Activated naive CD4-positive, alpha-beta T cell treated with anti-CD3 and anti-CD28 coated beads, Interleukin-2, amount 10 ng/mL, durations not matched to agents 7 days and 5 days (primary cell): ENCODE results near the gene GRAP2.

Experiments
- CTCF ChIA-PET: fragments of 350-600 bp; sonication (Branson Sonifier 250); formaldehyde crosslinking; loops from one replicate; lab custom pipeline; 2021; ENCODE audit warnings: antibody characterized with exemption; lab: Charles Lee
- DNase-seq: peaks from one replicate; pipeline ENCODE4 v3.0.0-alpha.2; 2020
- H3K27ac Mint-ChIP-seq: one replicate; pipeline ENCODE4 v1.8.0; 2021; ENCODE audit warnings: mild to moderate bottlenecking, moderate library complexity, mixed read lengths
- H3K27me3 Mint-ChIP-seq: one replicate; pipeline ENCODE4 v1.8.0; 2021; ENCODE audit warnings: mild to moderate bottlenecking, mixed read lengths
- H3K36me3 Mint-ChIP-seq: one replicate; pipeline ENCODE4 v1.8.0; 2021; ENCODE audit warnings: mixed read lengths
- H3K4me1 Mint-ChIP-seq: one replicate; pipeline ENCODE4 v1.8.0; 2021; ENCODE audit warnings: mixed read lengths
- H3K4me3 Mint-ChIP-seq: one replicate; pipeline ENCODE4 v1.8.0; 2021; ENCODE audit warnings: mild to moderate bottlenecking, moderate library complexity, mixed read lengths
- H3K9me3 Mint-ChIP-seq: one replicate; pipeline ENCODE4 v1.8.0; 2021; ENCODE audit warnings: mixed read lengths

Gene GRAP2

DNA sequence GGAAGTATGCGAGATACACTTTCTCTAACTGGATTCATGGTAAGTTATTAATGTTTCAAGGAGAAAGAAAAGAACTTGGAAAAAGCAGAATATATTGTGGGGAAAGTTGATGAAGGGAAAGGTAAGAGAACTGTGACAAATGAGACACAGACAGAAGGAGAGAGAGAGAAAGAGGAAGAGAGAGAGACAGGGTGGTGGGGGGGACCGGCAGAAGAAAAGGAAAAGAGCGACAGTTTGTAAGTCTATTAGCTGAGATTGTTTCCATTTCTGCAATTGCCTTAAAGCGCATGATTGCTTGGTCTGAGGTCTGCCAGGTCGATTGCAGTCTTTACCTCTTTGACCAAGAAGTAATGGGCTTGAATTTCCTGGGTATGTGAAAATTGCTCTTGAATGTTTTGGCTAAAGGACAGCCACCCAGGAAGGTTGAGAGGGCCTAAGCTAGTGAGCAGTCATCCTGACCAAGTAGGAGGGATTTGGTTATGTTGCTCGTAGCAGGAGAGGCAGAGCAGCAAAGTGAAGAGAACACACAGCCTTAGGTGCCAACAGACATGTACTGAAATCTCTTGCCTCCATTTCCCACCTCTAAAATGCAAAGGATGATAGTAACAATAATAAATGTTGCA lies 35.8 kb downstream of the GRAP2 start:
- Mint-ChIP-seq H3K27me3 (no peaks in the 10 kb centered on the region), H3K4me3 (peak overlapping the region; percentile 64), H3K9me3 (no peaks in the 10 kb centered on the region), H3K27ac (peak overlapping the region; percentile 77), H3K4me1 (peaks cover 88% of the 10 kb centered on the region), H3K36me3 (peaks cover 46% of the 10 kb centered on the region)
- CTCF ChIA-PET, result interaction anchor here (0.7 to 2.1 kb wide), 3 partner anchors 9 to 381 kb away, joined by 3 to 7 read pairs (median 3); no protein-coding TSS in a partner anchor
- DNase-seq, result no peak

DNA sequence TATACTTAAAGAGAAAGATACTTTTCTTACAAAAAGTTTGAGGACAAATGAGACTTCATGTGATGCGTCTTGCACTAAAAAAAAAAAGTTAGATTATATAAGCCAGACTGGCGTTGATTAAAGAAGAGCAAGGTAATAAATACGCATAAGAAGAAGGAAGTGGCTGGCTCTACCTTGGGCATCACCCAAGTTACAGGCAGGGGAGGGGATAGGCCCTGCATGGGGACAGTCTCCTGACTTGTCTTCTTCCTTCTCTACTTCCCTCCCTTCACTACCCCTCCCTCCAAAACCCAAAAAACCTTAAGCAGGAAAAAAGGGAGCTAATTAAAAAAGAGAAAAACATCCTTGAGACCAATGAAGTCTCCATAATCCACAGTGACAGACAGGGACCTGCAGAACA lies 37.0 kb downstream of the GRAP2 start:
- CTCF ChIA-PET, result interaction anchor here (0.6 to 2.1 kb wide), 2 partner anchors 11 to 107 kb away, joined by 3 to 7 read pairs; no protein-coding TSS in a partner anchor

DNA sequence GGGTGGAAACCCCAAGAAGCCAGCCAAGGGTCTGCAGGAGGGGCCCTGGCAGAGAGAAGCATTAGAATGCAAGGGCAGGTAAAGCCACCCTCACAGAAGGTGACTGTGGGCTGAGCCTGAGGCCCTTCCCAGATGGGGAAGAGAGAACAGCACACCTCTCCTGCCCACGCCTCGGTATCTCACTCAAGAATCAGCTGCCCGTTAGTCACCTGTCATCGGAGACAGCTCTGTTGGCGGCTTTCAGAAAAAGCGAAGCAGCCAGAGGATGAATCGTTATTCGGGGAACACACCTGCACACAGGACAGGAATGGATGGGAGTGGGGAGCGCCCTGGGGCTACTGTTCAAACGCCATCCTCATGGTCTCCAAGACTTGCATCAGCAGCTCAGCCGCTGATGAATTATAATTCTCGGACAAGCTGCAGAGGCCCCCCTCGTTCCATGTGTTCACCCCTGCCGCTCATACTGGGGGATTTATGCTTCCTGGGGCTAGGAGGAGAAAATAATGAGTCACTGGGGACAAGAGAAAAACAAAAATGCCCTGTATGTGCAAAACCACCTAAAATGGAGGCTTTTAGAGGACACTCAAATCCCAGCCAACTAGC lies 37.7 kb downstream of the GRAP2 start:
- peaks cover 46% of the 10 kb centered on the region for H3K36me3 Mint-ChIP-seq
- CTCF ChIA-PET, result interaction anchor here (0.6 to 2.1 kb wide), 2 partner anchors 11 to 106 kb away, joined by 3 to 7 read pairs; no protein-coding TSS in a partner anchor
- no peaks in the 10 kb centered on the region for H3K9me3 Mint-ChIP-seq
- H3K4me3 Mint-ChIP-seq, result peak overlapping the region; percentile 11
- H3K27ac Mint-ChIP-seq, result peak overlapping the region; percentile 77
- H3K4me1 Mint-ChIP-seq, result peaks cover 96% of the 10 kb centered on the region
- peak; percentile 43 for DNase-seq
- no peaks in the 10 kb centered on the region for H3K27me3 Mint-ChIP-seq

More for the DNA sequence above, 37.0 kb downstream of the GRAP2 start:
- Mint-ChIP-seq H3K9me3 (no peaks in the 10 kb centered on the region), H3K4me3 (peak overlapping the region; percentile 11), H3K36me3 (peaks cover 45% of the 10 kb centered on the region), H3K4me1 (peaks cover 96% of the 10 kb centered on the region), H3K27ac (peak overlapping the region; percentile 77), H3K27me3 (no peaks in the 10 kb centered on the region)
- no peak for DNase-seq

DNA sequence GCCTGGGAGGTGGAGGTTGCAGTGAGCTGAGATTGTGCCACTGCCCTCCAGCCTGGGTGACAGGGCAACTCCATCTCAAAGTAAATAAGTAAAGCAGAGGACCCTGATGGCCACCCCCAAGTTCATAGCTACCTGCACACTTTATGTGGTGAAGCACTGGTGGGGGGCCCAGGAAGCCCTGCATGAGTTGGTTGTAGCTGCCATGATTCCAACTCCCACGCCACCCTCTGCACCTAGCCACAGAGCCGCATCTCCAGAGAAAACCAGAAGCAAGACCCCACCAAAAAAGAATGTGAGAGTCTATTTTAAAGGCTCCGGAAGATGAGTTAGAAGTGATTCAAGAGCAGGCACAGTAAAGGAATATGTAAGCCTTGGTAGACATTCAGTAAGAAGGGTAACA lies 38.9 kb downstream of the GRAP2 start:
- CTCF ChIA-PET, result interaction anchor here (1.0 kb wide), 1 partner anchor 85 kb away, joined by 5 read pairs; no protein-coding TSS in a partner anchor
- no peak overlapping the region for H3K4me3 Mint-ChIP-seq

DNA sequence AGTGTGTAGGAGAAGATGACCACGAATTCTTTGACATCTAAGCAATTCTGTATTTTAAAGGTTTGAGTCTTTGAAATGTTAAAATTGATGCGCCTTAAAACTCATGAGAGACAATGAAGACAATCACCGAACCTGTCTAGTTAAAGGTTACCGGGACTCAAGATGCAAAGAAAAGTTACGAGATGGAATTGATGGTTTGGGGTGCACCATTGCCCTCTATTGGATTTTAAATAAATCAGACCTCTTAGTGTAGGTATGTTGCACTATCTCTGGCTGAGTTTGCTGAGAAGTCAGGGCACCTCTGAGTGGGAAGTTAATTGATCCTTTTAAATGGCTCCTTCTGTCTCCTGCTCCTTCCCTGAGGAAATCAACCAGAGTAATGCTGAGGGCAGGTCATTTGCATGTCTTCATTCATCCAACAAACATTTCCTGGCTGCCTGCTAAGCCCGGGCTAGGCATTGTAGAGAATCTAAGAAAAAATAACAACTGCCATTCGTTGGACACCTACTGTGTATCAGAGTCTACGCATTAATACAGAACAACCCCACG lies 39.9 kb downstream of the GRAP2 start:
- H3K27ac Mint-ChIP-seq, result peak overlapping the region; percentile 71
- peaks cover 49% of the 10 kb centered on the region for H3K36me3 Mint-ChIP-seq
- CTCF ChIA-PET, result no interaction called here
- H3K4me3 Mint-ChIP-seq, result peak overlapping the region; percentile 1
- H3K9me3 Mint-ChIP-seq, result no peaks in the 10 kb centered on the region
- no peaks in the 10 kb centered on the region for H3K27me3 Mint-ChIP-seq
- no peak for DNase-seq
- peaks cover 93% of the 10 kb centered on the region for H3K4me1 Mint-ChIP-seq

More for the DNA sequence above, 38.9 kb downstream of the GRAP2 start:
- Mint-ChIP-seq H3K9me3 (no peaks in the 10 kb centered on the region), H3K27ac (peak overlapping the region; percentile 34), H3K36me3 (peaks cover 50% of the 10 kb centered on the region), H3K27me3 (no peaks in the 10 kb centered on the region), H3K4me1 (peaks cover 96% of the 10 kb centered on the region)
- no peak for DNase-seq

DNA sequence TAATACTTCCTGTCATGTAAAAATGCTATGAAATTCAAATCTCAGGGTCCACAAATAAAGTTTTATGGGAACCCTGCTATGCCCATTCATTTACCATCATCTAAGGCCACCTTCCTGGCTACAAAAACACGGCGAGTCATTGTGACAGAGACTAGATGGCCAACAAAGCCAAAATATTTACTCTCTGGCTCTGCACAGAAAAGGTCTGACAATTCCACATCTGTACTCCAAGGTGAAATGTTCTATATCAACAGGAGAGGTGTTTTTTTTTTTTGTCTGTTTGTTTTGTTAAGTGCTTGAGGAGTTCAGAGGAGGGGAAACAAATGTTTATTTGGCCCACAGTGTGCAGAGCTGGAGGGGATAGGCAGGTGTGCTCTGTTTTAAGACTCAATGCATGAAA lies 40.7 kb downstream of the GRAP2 start:
- no peak for DNase-seq
- CTCF ChIA-PET, result interaction anchor here (1.0 to 2.1 kb wide), 4 partner anchors 8 to 406 kb away, joined by 3 to 22 read pairs (median 7); no protein-coding TSS in a partner anchor
- Mint-ChIP-seq H3K4me1 (peaks cover 92% of the 10 kb centered on the region), H3K9me3 (no peaks in the 10 kb centered on the region), H3K27ac (peak overlapping the region; percentile 71), H3K36me3 (peaks cover 43% of the 10 kb centered on the region), H3K27me3 (no peaks in the 10 kb centered on the region), H3K4me3 (no peak overlapping the region)

DNA sequence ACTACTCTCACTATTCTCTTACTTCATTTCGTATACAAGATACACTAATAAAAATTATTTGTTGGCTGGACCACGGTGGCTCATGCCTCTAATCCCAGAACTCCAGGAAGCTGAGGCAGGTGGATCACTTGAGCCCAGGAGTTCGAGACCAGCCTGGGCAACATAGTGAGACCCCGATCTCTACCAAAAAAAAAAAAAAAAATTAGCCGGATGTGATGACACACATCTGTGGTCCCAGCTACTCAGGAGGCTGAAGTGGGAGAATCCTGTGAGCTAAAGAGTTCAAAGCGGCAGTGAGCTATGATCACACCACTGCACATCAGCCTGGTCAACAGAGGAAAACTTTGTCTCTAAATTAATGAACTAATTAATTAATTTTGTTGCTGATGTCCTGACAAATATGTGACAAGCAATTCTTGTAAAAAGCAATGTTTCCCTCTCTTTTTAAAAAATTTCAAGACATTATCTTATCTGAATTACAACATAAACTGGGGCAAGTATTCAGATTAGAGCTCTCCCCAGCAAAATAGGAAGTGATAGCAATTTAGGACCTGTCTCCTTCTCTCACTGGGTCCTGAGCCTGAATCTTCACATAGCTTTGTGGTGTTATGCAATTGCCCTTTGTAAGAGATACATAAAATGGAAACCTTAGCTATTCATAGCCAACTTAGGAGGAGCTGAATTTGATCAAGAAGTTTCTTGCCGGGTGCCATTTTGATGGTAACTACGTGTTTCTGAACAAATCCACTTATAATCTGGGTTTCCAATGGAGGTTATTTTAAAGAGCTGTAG lies 41.8 kb downstream of the GRAP2 start:
- H3K9me3 Mint-ChIP-seq, result no peaks in the 10 kb centered on the region
- H3K4me3 Mint-ChIP-seq, result no peak overlapping the region
- peaks cover 48% of the 10 kb centered on the region for H3K36me3 Mint-ChIP-seq
- CTCF ChIA-PET, result interaction anchor here (0.6 to 2.1 kb wide), 10 partner anchors 9 to 408 kb away, joined by 3 to 22 read pairs (median 3); no protein-coding TSS in a partner anchor
- peaks cover 92% of the 10 kb centered on the region for H3K4me1 Mint-ChIP-seq
- H3K27me3 Mint-ChIP-seq, result no peaks in the 10 kb centered on the region
- H3K27ac Mint-ChIP-seq, result peak overlapping the region; percentile 87
- no peak for DNase-seq

DNA sequence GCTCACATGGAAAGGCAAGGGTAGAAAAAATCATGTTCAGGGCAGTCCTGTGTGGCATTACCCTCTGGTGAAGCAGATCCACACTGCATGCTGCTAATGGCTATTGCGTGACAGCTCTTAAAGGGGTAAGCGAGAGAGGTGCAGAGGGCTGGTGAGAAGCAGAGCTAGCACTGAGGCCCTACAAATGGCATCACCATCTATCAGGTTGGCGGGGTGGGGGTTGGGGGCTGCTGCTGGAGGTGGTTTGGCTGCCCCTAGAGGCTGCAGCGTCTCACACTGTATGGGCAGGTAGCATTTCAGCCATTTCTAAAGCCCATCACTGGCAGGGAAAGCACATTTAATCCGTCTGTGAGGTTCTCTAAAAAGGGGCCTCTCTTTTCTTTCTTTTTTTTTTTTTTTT lies 42.5 kb downstream of the GRAP2 start:
- Mint-ChIP-seq H3K27me3 (no peaks in the 10 kb centered on the region), H3K4me3 (no peak overlapping the region), H3K4me1 (peaks cover 87% of the 10 kb centered on the region), H3K9me3 (no peaks in the 10 kb centered on the region), H3K27ac (peak overlapping the region; percentile 87), H3K36me3 (peaks cover 44% of the 10 kb centered on the region)
- CTCF ChIA-PET, result interaction anchor here (0.8 to 2.1 kb wide), 7 partner anchors 8 to 408 kb away, joined by 3 to 22 read pairs (median 3); no protein-coding TSS in a partner anchor
- no peak for DNase-seq

DNA sequence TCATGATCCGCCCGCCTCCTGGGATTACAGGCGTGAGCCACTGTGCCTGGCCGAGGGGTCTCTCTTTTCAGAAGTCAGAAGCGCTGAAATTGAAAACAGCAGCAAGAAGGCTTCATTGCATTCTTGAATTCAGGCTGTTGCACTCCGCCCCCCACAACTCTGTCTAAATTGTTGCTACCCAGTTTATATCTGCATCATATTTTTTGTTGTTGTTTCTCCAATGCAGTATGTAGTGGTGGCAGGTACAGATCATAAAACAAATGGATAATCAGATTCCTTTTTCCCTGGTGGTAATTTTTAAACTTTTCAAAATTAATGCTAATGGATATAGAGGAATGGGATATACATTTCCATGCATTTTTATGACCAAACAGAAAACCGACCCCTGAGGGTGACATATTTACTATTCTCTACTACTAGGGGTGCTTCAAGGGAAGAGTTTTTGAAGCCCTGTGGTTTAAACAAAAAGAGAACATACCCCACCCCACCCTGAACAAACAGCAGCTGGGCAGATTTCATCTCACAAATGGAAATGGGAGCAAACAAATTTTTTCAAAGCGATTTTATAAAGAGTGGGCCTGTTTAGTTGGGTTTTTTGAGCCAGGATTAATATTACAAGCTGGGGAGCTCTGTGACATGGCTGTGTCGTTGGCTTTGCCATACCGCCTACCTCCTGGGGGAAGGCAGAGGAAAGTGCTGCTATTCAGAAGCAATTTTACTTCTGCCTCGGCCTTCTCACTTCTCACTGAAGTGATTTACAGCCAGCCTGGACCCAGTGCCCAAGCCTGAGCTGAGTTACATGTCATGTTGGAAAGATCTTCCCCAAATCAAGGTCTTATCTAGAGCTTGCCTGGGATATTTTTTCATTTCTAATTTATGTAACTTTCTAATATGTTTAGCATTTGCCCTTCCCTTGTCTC lies 43.3 kb downstream of the GRAP2 start:
- Mint-ChIP-seq H3K4me3 (peak overlapping the region; percentile 43), H3K36me3 (peaks cover 49% of the 10 kb centered on the region), H3K27me3 (no peaks in the 10 kb centered on the region), H3K27ac (peak overlapping the region; percentile 66), H3K9me3 (no peaks in the 10 kb centered on the region), H3K4me1 (peaks cover 87% of the 10 kb centered on the region)
- DNase-seq, result no peak
- CTCF ChIA-PET, result interaction anchor here (2.1 kb wide), 1 partner anchor 11 kb away, joined by 11 read pairs; no protein-coding TSS in a partner anchor

DNA sequence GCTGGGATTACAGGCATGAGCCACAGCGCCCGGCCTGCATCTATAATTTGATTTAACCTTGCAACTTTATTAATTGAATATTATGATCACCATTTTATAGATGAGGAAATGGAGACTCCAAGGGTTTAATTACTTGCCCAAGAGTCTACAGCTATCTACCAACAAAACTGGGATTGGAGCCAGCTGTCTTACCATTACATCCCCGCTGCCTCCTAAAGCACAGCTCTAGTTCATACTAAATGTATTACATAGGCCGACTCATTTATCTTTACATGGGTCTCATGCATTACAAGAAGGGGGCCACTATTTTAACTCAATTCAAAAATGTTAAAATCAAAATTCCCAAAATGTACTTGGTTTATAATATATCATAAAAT lies 45.2 kb downstream of the GRAP2 start:
- Mint-ChIP-seq H3K27ac (no peak overlapping the region), H3K36me3 (peaks cover 62% of the 10 kb centered on the region), H3K9me3 (no peaks in the 10 kb centered on the region), H3K4me3 (no peak overlapping the region), H3K4me1 (peaks cover 90% of the 10 kb centered on the region), H3K27me3 (no peaks in the 10 kb centered on the region)
- DNase-seq, result no peak
- CTCF ChIA-PET, result interaction anchor here (1.0 to 2.3 kb wide), 2 partner anchors 13 to 79 kb away, joined by 3 to 10 read pairs; no protein-coding TSS in a partner anchor

DNA sequence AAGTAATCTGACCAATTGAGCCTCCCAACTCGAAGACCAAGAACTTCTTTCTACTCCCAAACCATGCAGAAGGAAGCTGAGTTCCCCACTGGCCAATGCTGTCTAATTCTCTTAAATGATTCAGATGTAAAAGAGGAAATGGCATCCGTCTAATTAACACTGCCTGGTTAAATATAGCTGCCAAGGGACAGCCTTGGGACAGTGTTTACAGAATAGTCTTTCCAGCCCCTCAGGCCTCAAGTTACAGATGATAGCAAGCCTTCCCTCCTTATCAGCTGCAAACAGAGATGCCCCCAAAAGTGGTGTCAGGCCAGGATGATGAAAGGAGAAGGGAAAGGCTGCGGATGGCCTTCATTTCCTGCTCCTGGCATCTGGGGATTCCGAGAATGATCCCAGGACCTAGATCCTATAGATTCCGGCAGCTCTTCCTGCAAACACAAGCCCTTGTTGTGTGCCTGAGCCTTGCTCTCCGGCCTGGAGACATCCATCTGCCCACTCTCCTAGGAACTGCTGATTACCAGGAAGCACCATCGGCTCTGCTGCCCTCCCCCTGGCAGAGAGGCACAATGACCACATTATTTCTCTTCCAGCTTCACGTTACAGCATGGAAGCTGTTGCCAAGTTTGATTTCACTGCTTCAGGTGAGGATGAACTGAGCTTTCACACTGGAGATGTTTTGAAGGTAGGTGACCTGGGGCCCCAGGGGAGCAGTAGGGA lies 45.8 kb downstream of the GRAP2 start:
- H3K27me3 Mint-ChIP-seq, result no peaks in the 10 kb centered on the region
- CTCF ChIA-PET, result interaction anchor here (0.7 to 2.3 kb wide), 2 partner anchors 12 to 14 kb away, joined by 3 to 10 read pairs; no protein-coding TSS in a partner anchor
- peak overlapping the region; percentile 21 for H3K27ac Mint-ChIP-seq
- H3K9me3 Mint-ChIP-seq, result no peaks in the 10 kb centered on the region
- H3K4me1 Mint-ChIP-seq, result peaks cover 90% of the 10 kb centered on the region
- DNase-seq, result no peak
- peaks cover 68% of the 10 kb centered on the region for H3K36me3 Mint-ChIP-seq
- H3K4me3 Mint-ChIP-seq, result no peak overlapping the region
